Suprapubic skin (tissue), 2 donors: Measurements from ENCODE around the gene LTBP2.
A peak's percentile ranks its signal among the peaks of the same experiment; 100 is the strongest.

Source experiments
- EP300 ChIP-seq: sonication (generic); formaldehyde crosslinking; IDR thresholded peaks from one replicate; pipeline ENCODE4 v1.6.1; 2017; ENCODE audit warnings: antibody characterized with exemption
- POLR2A ChIP-seq, 2 donors: fragments of 450-650 bp; IDR thresholded peaks; one replicate each; pipeline ENCODE4 v1.6.1; 2017; ENCODE audit warnings: antibody characterized with exemption in 2 of 2, mild to moderate bottlenecking in 2 of 2, moderate library complexity in 2 of 2

DNA sequence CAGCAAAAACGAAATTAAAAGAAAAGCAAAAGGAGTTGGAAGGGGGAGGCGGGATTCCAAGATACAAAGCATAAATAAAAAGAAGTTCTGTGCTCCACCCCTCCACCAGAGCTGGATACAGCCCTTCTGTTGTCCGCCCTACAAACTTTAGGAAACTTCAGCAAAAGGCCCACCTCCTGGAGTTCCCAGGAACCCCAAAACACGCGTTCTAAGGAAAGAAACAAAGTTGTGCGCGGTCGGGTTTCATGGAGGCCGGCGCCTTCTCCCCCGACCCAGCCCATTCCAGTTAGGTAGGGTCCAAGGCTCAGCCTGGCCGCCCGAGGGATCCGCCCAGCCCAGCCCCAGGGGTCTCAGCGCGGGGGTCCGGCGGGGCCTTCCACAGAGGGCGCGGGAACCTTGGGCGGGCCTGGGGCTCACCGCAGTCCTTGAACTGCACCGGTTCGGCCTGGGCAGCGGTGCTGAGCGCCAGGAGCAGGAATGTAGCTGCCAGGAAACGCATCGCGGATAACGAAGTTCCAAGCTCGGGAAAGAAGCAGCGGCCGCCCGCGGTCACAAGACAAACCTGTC, 119.2 kb downstream of the LTBP2 start, which contains the start of gene NPC2:
- peak in 1 of 2 donors; percentile 62 for TF ChIP-seq POLR2A (IDR thresholded peaks at IDR 0.05)
- TF ChIP-seq EP300, result no peak
